Cardiac muscle cell (in vitro differentiated cells and primary cell): ENCODE data around the gene IL15RA. TPM values are rescaled to one million over a fixed set of nuclear protein-coding genes. Genes with fewer than 3 reads are reported as not detected.

Experiments
- DNase-seq, 2 donors: peaks; one replicate each; pipeline versions ENCODE4 v3.0.0 to v3.0.0-alpha.2; 2010 to 2017; ENCODE audit warnings: low read depth in 1 of 2, low spot score in 1 of 2
- H3K27ac ChIP-seq: fragments of 200-600 bp; sonication (generic); 2 replicates; pipeline ENCODE4 v1.5.1; 2016
- H3K27me3 ChIP-seq: fragments of 200-600 bp; sonication (generic); 2 replicates; pipeline ENCODE4 v1.6.0; 2016; ENCODE audit warnings: control low read depth
- H3K36me3 ChIP-seq: fragments of 200-600 bp; sonication (generic); 2 replicates; pipeline ENCODE4 v1.5.1; 2016; ENCODE audit warnings: control low read depth
- H3K4me1 ChIP-seq: fragments of 200-600 bp; sonication (generic); 2 replicates; pipeline ENCODE4 v1.8.1; 2017; ENCODE audit warnings: low read depth, mild to moderate bottlenecking, mixed run types
- H3K4me3 ChIP-seq: fragments of 200-600 bp; sonication (generic); 2 replicates; pipeline ENCODE4 v1.5.1; 2016; ENCODE audit warnings: mild to moderate bottlenecking
- H3K9me3 ChIP-seq: fragments of 200-600 bp; sonication (generic); 2 replicates; pipeline ENCODE4 v1.5.1; 2017; ENCODE audit warnings: low read depth, mild to moderate bottlenecking, control low read depth
- polyA plus RNA-seq: library from polyadenylated mRNA; unstranded; fragments of >200 nt; fragmentation: Nextera tagmentation; extraction: Ambion mirVana; gene quantifications from 2 replicates; pipeline ENCODE4 v1.2.1, GENCODE V29; 2016
- total RNA-seq: library from RNA; depleted of rRNA; stranded (reverse); fragments of >200 nt; gene quantifications from 2 replicates; pipeline ENCODE4 v1.2.3, GENCODE V29; 2016
- TF ChIP-seq, protein P1 (sequence below): IDR thresholded peaks from 2 replicates; pipeline ENCODE4 v1.5.1; 2012; ENCODE audit warnings: low read depth, mild to moderate bottlenecking, low read length

The IL15RA gene
- total and polyA plus RNA-seq, 2 experiments from 2014 or later, result 0.27 to 1.4 TPM

DNA sequence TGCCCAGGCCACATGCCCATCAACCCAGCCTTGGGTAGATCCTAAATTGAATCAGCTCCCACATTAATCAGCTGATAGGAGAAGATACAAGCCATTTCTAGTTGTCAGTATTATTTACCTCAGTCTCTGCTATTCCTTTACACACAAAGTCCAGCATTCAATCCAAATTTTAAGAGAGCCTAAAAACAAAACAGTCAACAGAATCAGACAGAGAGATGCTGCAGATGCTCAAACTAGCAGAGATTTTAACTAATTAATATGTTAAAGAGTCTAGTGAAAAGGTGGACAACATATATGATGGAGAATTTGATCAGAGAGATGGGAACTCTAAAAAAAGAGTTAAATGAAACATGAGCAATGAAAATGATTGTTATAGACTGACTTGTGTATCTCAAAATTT lies 14.4 kb upstream of the IL15RA start:
- H3K36me3 ChIP-seq, result no peaks in the 10 kb centered on the region
- TF ChIP-seq, protein P1, sequence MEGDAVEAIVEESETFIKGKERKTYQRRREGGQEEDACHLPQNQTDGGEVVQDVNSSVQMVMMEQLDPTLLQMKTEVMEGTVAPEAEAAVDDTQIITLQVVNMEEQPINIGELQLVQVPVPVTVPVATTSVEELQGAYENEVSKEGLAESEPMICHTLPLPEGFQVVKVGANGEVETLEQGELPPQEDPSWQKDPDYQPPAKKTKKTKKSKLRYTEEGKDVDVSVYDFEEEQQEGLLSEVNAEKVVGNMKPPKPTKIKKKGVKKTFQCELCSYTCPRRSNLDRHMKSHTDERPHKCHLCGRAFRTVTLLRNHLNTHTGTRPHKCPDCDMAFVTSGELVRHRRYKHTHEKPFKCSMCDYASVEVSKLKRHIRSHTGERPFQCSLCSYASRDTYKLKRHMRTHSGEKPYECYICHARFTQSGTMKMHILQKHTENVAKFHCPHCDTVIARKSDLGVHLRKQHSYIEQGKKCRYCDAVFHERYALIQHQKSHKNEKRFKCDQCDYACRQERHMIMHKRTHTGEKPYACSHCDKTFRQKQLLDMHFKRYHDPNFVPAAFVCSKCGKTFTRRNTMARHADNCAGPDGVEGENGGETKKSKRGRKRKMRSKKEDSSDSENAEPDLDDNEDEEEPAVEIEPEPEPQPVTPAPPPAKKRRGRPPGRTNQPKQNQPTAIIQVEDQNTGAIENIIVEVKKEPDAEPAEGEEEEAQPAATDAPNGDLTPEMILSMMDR, result no peak
- no peak overlapping the region for H3K4me3 ChIP-seq
- no peak for DNase-seq
- no peaks in the 10 kb centered on the region for H3K27me3 ChIP-seq
- no peaks in the 10 kb centered on the region for H3K9me3 ChIP-seq
- H3K27ac ChIP-seq, result no peak overlapping the region
- no peaks in the 10 kb centered on the region for H3K4me1 ChIP-seq

DNA sequence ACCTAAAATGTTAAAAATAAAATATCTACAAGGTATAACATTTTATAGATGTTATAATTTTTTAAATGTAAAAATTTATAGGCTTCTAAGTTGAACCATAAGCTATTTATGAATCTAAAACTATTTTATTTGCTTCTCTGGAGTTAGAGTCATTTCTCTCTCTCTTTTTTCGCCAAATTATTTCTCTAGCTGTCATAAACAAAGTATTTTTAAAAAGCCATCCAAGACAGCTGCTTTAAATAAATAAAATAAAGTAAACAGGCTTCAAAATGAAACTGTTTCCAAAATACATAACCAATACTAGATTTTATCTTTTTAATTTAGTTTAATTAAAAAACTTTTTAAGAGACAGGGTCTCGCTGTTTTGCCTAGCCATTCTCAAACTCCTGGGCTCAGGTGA lies 12.4 kb upstream of the IL15RA start:
- TF ChIP-seq, protein P1, result no peak
- H3K4me3 ChIP-seq, result no peak overlapping the region
- no peaks in the 10 kb centered on the region for H3K4me1 ChIP-seq
- no peaks in the 10 kb centered on the region for H3K36me3 ChIP-seq
- no peaks in the 10 kb centered on the region for H3K9me3 ChIP-seq
- no peak overlapping the region for H3K27ac ChIP-seq
- DNase-seq, result no peak
- H3K27me3 ChIP-seq, result no peaks in the 10 kb centered on the region

DNA sequence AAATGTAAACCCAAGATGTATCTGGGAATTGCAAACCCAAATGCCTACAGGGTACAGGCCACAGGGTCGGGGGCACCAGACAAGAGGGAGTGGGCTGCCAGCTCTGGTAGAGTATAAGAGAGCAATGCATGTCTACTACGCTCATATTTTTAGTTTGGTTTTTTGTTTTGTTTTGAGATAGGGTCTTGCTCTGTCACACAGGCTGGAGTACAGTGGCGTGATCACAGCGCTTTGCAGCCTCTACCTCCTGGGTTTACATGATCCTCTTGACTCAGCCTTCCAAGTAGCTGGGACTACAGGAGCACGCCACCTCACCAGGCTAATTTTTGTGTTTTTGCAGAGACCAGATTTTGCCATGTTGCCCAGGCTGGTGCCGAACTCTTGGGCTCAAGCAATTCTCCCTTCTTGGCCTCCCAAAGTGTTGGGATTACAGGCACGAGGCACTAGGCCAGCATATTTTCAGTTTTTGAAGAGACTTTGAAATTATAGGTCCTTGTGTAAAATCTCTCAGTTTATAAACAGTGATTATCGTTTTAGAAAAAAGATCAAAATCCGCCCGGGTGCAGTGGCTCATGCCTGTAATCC lies 11.1 kb upstream of the IL15RA start:
- DNase-seq, result no peak
- TF ChIP-seq, protein P1, result no peak
- Histone ChIP-seq H3K4me3 (no peak overlapping the region), H3K27ac (no peak overlapping the region), H3K36me3 (no peaks in the 10 kb centered on the region), H3K4me1 (no peaks in the 10 kb centered on the region), H3K9me3 (no peaks in the 10 kb centered on the region), H3K27me3 (peaks cover 9% of the 10 kb centered on the region)

DNA sequence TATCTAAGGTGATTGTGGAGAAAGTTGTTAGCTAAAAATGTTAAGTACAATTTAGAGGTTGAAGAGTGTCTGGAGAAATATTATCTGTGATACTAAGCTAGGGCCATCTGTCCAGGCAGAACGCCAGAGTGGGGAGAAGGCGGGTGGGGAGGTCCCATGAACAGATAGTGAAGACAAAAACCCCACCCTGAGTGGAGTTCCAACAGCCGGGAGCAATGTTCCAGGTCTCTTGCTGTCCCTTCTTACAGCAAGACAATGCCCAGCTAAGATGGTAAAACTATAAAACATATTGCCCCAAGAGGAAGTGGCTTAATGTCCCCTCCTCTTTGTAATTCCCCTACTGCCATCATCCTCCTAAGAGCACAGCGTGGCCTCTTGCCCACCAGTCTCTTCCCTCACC lies 10.4 kb upstream of the IL15RA start:
- Histone ChIP-seq H3K9me3 (no peaks in the 10 kb centered on the region), H3K36me3 (no peaks in the 10 kb centered on the region), H3K4me3 (no peak overlapping the region), H3K27me3 (peaks cover 12% of the 10 kb centered on the region), H3K27ac (no peak overlapping the region), H3K4me1 (no peaks in the 10 kb centered on the region)
- TF ChIP-seq, protein P1, result no peak
- DNase-seq, result no peak

DNA sequence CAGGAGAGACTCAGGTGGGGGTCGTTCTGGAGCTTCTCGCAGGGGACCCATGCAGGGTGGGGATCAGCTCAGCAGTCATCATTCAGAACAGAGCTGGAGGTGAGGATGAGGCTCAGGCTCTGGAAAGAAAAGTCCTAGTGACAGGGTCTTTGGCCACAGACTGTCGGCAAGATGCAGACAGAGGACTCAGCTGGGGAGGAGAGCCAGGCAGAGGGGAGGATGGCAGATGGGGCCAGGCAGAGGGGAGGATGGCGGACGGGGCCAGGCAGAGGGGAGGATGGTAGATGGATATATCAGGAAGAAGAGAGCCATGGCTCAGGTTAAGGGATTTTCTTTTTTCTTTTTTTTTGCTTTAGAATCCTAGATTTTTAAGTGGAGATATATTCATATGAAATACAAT lies 7.7 kb upstream of the IL15RA start:
- no peak overlapping the region for H3K4me3 ChIP-seq
- H3K27me3 ChIP-seq, result peaks cover 29% of the 10 kb centered on the region
- no peaks in the 10 kb centered on the region for H3K9me3 ChIP-seq
- H3K4me1 ChIP-seq, result no peaks in the 10 kb centered on the region
- DNase-seq, result no peak
- TF ChIP-seq, protein P1, result no peak
- no peak overlapping the region for H3K27ac ChIP-seq
- no peaks in the 10 kb centered on the region for H3K36me3 ChIP-seq
